ENCODE data around the gene XRCC5.

The XRCC5 gene

GRCh38 chr2:216215658-216216390, 106.7 kb downstream of the XRCC5 start:
- H3K36me3 ChIP-seq (ENCODE audit: insufficient read depth, low read length): peaks cover 17% of the 10 kb centered on the region; the same call in 1 of the 2 replicates

GRCh38 chr2:216216951-216217903, 108.1 kb downstream of the XRCC5 start:
- Histone ChIP-seq H3K27ac (ENCODE audit: low read depth, low read length, poor library complexity, severe bottlenecking) (no peak overlapping the region), H4K20me1 (ENCODE audit: insufficient read depth, low read length) (no peaks in the 10 kb centered on the region), H3K9me2 (ENCODE audit: low read depth, low read length) (no peaks in the 10 kb centered on the region), H3K4me1 (ENCODE audit: insufficient read depth, low read length, severe bottlenecking) (no peaks in the 10 kb centered on the region), H3K79me2 (ENCODE audit: insufficient read depth, low read length) (no peaks in the 10 kb centered on the region), H2AFZ (ENCODE audit: low read length) (no peak overlapping the region), H3K27me3 (ENCODE audit: insufficient read depth, low read length) (no peaks in the 10 kb centered on the region), H3K4me2 (ENCODE audit: low read length) (no peak overlapping the region), H3K9ac (ENCODE audit: low read length) (no peak overlapping the region), H3K4me3 (ENCODE audit: low read depth, low read length, poor library complexity, severe bottlenecking) (no peak overlapping the region), H3F3A (ENCODE audit: insufficient read depth, low read length) (no peaks in the 10 kb centered on the region), H3K36me3 (ENCODE audit: insufficient read depth, low read length) (peaks cover 17% of the 10 kb centered on the region; the same call in 1 of the 2 replicates), H3K9me3 (ENCODE audit: low read length) (no peaks in the 10 kb centered on the region)
- TF ChIP-seq CTCF (IDR thresholded peaks at IDR 0.05; ENCODE audit: low read length) (no peak), EZH2 (IDR thresholded peaks at IDR 0.05; ENCODE audit: borderline replicate concordance, low read length) (no peak)

More at GRCh38 chr2:216215658-216216390, 106.7 kb downstream of the XRCC5 start:
- Histone ChIP-seq H3K4me2 (ENCODE audit: low read length) (no peak overlapping the region), H3K4me3 (ENCODE audit: low read depth, low read length, poor library complexity, severe bottlenecking) (no peak overlapping the region), H3K4me1 (ENCODE audit: insufficient read depth, low read length, severe bottlenecking) (no peaks in the 10 kb centered on the region), H3K27me3 (ENCODE audit: insufficient read depth, low read length) (no peaks in the 10 kb centered on the region), H3K27ac (ENCODE audit: low read depth, low read length, poor library complexity, severe bottlenecking) (no peak overlapping the region), H4K20me1 (ENCODE audit: insufficient read depth, low read length) (no peaks in the 10 kb centered on the region), H3F3A (ENCODE audit: insufficient read depth, low read length) (no peaks in the 10 kb centered on the region), H3K9me2 (ENCODE audit: low read depth, low read length) (no peaks in the 10 kb centered on the region), H2AFZ (ENCODE audit: low read length) (no peak overlapping the region), H3K79me2 (ENCODE audit: insufficient read depth, low read length) (no peaks in the 10 kb centered on the region), H3K9me3 (ENCODE audit: low read length) (no peaks in the 10 kb centered on the region), H3K9ac (ENCODE audit: low read length) (no peak overlapping the region)
- TF ChIP-seq EZH2 (IDR thresholded peaks at IDR 0.05; ENCODE audit: borderline replicate concordance, low read length): no peak
- peak; percentile 34; the same call in 1 of the 2 replicates for TF ChIP-seq CTCF (IDR thresholded peaks at IDR 0.05; ENCODE audit: low read length)

- TF ChIP-seq CTCF (IDR thresholded peaks at IDR 0.05; ENCODE audit: low read length) (no peak), EZH2 (IDR thresholded peaks at IDR 0.05; ENCODE audit: borderline replicate concordance, low read length) (no peak)
- peaks cover 17% of the 10 kb centered on the region; the same call in 1 of the 2 replicates for H3K36me3 ChIP-seq (ENCODE audit: insufficient read depth, low read length)
- no peaks in the 10 kb centered on the region for H3F3A ChIP-seq (ENCODE audit: insufficient read depth, low read length)
- no peaks in the 10 kb centered on the region for H3K27me3 ChIP-seq (ENCODE audit: insufficient read depth, low read length)
- H3K4me1 ChIP-seq (ENCODE audit: insufficient read depth, low read length, severe bottlenecking): no peaks in the 10 kb centered on the region
- H3K4me3 ChIP-seq (ENCODE audit: low read depth, low read length, poor library complexity, severe bottlenecking): no peak overlapping the region
- H4K20me1 ChIP-seq (ENCODE audit: insufficient read depth, low read length): no peaks in the 10 kb centered on the region
- no peak overlapping the region for H3K4me2 ChIP-seq (ENCODE audit: low read length)
- no peaks in the 10 kb centered on the region for H3K9me2 ChIP-seq (ENCODE audit: low read depth, low read length)
- H3K79me2 ChIP-seq (ENCODE audit: insufficient read depth, low read length): no peaks in the 10 kb centered on the region
- H3K9ac ChIP-seq (ENCODE audit: low read length): no peak overlapping the region
- no peaks in the 10 kb centered on the region for H3K9me3 ChIP-seq (ENCODE audit: low read length)
- H2AFZ ChIP-seq (ENCODE audit: low read length): no peak overlapping the region
- no peak overlapping the region for H3K27ac ChIP-seq (ENCODE audit: low read depth, low read length, poor library complexity, severe bottlenecking)
These were observed 108.7 kb downstream of the XRCC5 start for GRCh38 chr2:216217904-216218260.

All from OCI-LY1 (cell line).